K562 (cell line): ENCODE results near the gene ZFPM1. TPM values are rescaled to one million over a fixed set of nuclear protein-coding genes. Genes with fewer than 3 reads are reported as not detected.

ENCODE experiments used
- ATAC-seq: fragments of 200-7000 bp; cut with Tn5 transposase; 3 replicates; pipeline ENCODE4 v1.9.1; 2020; ENCODE audit warnings: moderate library complexity
- BruUV-seq: library from RNA; stranded (reverse); fragments of 400-500 nt; replicated peaks from 2 replicates; lab custom pipeline; 2021; lab: Mats Ljungman, UMichigan
- CTCF ChIA-PET: fragments of 300-600 bp; formaldehyde crosslinking; extraction: SDS; loops from one replicate; lab custom pipeline; 2021; ENCODE audit warnings: low intra/inter-chr PET ratio; lab: Yijun Ruan, JAX
- POLR2A ChIA-PET: fragments of 300-600, 350-650 bp; sonication (Branson Sonifier 250); formaldehyde crosslinking; extraction: SDS; loops from one replicate; lab custom pipeline; 2021; ENCODE audit warnings: antibody characterized with exemption, inconsistent platforms; lab: Yijun Ruan, JAX
- DNase-seq, 4 experiments: peaks; one replicate each; pipeline versions ENCODE4 v3.0.0 to v3.0.0-alpha.2; 2011 to 2018; ENCODE audit warnings: low spot score in 3 of 4, mixed read lengths in 3 of 4; ENCODE audit errors: extremely low read depth in 1 of 4
- FAIRE-seq: peaks from 2 replicates; lab custom pipeline; 2011; peaks lifted over from hg19 to GRCh38; lab: Jason Lieb, UNC
- H2AFZ ChIP-seq: 2 replicates; pipeline ENCODE4 v1.6.0; 2011; ENCODE audit warnings: low read depth, low read length, control low read depth, inconsistent platforms
- H3K27ac ChIP-seq: fragments of 200-600 bp; 3 replicates; pipeline ENCODE4 v1.8.0; 2011; ENCODE audit warnings: low read depth, mild to moderate bottlenecking, control low read depth, inconsistent platforms, low read length, moderate library complexity, mixed read lengths; ENCODE audit errors: extremely low read depth
- H3K27me3 ChIP-seq, 2 experiments: fragments of 300-600 bp in 1 of 2; 2 replicates in 1 of 2; 3 replicates in 1 of 2; pipeline versions ENCODE4 v1.6.0 to v1.8.0; 2011; ENCODE audit warnings: inconsistent platforms in 2 of 2, low read length in 2 of 2, mild to moderate bottlenecking in 1 of 2, mixed read lengths in 1 of 2, moderate library complexity in 1 of 2; ENCODE audit not compliant: control insufficient read depth in 2 of 2, insufficient read depth in 2 of 2
- H3K36me3 ChIP-seq: fragments of 300-600 bp; 3 replicates; pipeline ENCODE4 v1.8.0; 2011; ENCODE audit warnings: mild to moderate bottlenecking, low read length, inconsistent platforms; ENCODE audit not compliant: control insufficient read depth, insufficient read depth
- H3K4me1 ChIP-seq, 2 experiments: fragments of 200-600 bp in 1 of 2; replicated peaks in 1 of 2; 2 replicates in 1 of 2; 3 replicates in 1 of 2; pipeline versions ENCODE4 v1.5.1 to v1.8.0; 2011; ENCODE audit warnings: inconsistent platforms in 2 of 2, low read length in 2 of 2, mild to moderate bottlenecking in 1 of 2, mixed read lengths in 1 of 2, moderate library complexity in 1 of 2; ENCODE audit not compliant: control insufficient read depth in 2 of 2, insufficient read depth in 2 of 2
- H3K4me2 ChIP-seq: 2 replicates; pipeline ENCODE4 v1.6.1; 2011; ENCODE audit warnings: low read length, control low read depth, inconsistent platforms, mixed read lengths; ENCODE audit not compliant: insufficient read depth
- H3K4me3 ChIP-seq: fragments of 200-600 bp; sonication (generic), shearing (Covaris generic); 2 replicates; pipeline ENCODE4 v1.5.1; 2016; ENCODE audit warnings: control low read depth, inconsistent platforms
- H3K79me2 ChIP-seq: fragments of 200-600 bp; 3 replicates; pipeline ENCODE4 v1.8.0; 2011; ENCODE audit warnings: low read length, inconsistent platforms; ENCODE audit not compliant: control insufficient read depth, insufficient read depth
- H3K9ac ChIP-seq, 2 experiments: 2 replicates each; pipeline versions ENCODE4 v1.6.0 to v1.6.1; 2011; ENCODE audit warnings: low read depth in 2 of 2, low read length in 2 of 2, control low read depth in 1 of 2, inconsistent platforms in 1 of 2, mild to moderate bottlenecking in 1 of 2, mixed read lengths in 1 of 2; ENCODE audit not compliant: insufficient read depth in 1 of 2
- H3K9me1 ChIP-seq: one replicate; pipeline ENCODE4 v1.6.0; 2011; ENCODE audit warnings: inconsistent platforms, mild to moderate bottlenecking, low read length, moderate library complexity; ENCODE audit not compliant: control insufficient read depth, insufficient read depth
- H3K9me3 ChIP-seq: replicated peaks from 2 replicates; pipeline ENCODE4 v1.5.1; 2011; ENCODE audit warnings: low read depth, low read length, inconsistent platforms; ENCODE audit not compliant: control insufficient read depth, insufficient read depth
- H4K20me1 ChIP-seq: replicated peaks from 2 replicates; pipeline ENCODE4 v1.6.1; 2011; ENCODE audit warnings: low read length, inconsistent platforms, mixed read lengths; ENCODE audit not compliant: control insufficient read depth, insufficient read depth
- DACH1 ChIP-seq: fragments of 450-650 bp; IDR thresholded peaks from 2 replicates; pipeline ENCODE4 v1.6.1; 2018; ENCODE audit not compliant: partially characterized antibody
- HDGF ChIP-seq: fragments of 450-650 bp; IDR thresholded peaks from 2 replicates; pipeline ENCODE4 v1.6.1; 2016
- OTX1 ChIP-seq: fragments of 450-650 bp; formaldehyde crosslinking; IDR thresholded peaks from 2 replicates; pipeline ENCODE4 v1.4.0; 2022; ENCODE audit warnings: mild to moderate bottlenecking
- SMAD3 ChIP-seq: fragments of 450-650 bp; formaldehyde crosslinking; conservative IDR thresholded peaks from 2 replicates; pipeline ENCODE4 v1.4.0; 2020; ENCODE audit warnings: mild to moderate bottlenecking
- SRF ChIP-seq, 2 experiments: fragments of 250-450, 450-650 bp in 1 of 2; sonication (Bioruptor Pico) in 1 of 2; sonication (generic) in 1 of 2; formaldehyde crosslinking; IDR thresholded peaks; 2 replicates each; pipeline versions ENCODE4 v1.5.0 to v1.5.1; 2020 to 2022; ENCODE audit warnings: mild to moderate bottlenecking in 1 of 2, missing genetic modification reagents in 1 of 2
- ZNF146 ChIP-seq: IDR thresholded peaks from one replicate; pipeline ENCODE4 v1.6.1; 2018; ENCODE audit warnings: missing compliant biosample characterization; ENCODE audit not compliant: unreplicated experiment
- ZNF274 ChIP-seq: IDR thresholded peaks from 2 replicates; pipeline ENCODE4 v1.6.1; 2011; ENCODE audit warnings: low read depth, mild to moderate bottlenecking, low read length, moderate library complexity, borderline replicate concordance
- ZNF445 ChIP-seq: fragments of 250-450 bp; sonication (Bioruptor Pico); IDR thresholded peaks from 2 replicates; pipeline ENCODE4 v1.4.0; 2020; ENCODE audit warnings: low read depth, mild to moderate bottlenecking, moderate library complexity
- WGBS: fragments of 100-300 bp; shearing (Covaris generic); methylation state at CpG from one replicate; pipeline ENCODE4 v1.1.6; 2016; ENCODE audit warnings: low coverage, mixed read lengths; ENCODE audit not compliant: insufficient coverage; ENCODE audit errors: missing lambda C conversion rate; 5-methylcytosine and 5-hydroxymethylcytosine counted together
- in situ Hi-C: fragments of 300-500 bp; cut with MboI; formaldehyde crosslinking; loops from 4 replicates; pipeline ENCODE4 v1.15.0; 2018; ENCODE audit warnings: inconsistent platforms, mixed read lengths
- intact Hi-C: fragments of 100-400 bp; cut with micrococcal nuclease; formaldehyde crosslinking; loops from 2 replicates; pipeline ENCODE4 v1.14.2; 2022
- polyA plus RNA-seq, 8 experiments: library from polyadenylated mRNA; depleted of rRNA in 4 of 8; stranded (reverse) in 5 of 8; unstranded in 3 of 8; fragments of >200 nt; fragmentation: Nextera tagmentation in 2 of 8; fragmentation: Illumina TruSeq in 1 of 8; extraction: Ambion mirVana in 2 of 8; extraction: Trizol in 1 of 8; gene quantifications; 2 replicates each; pipeline versions ENCODE4 v1.2.1 to v1.2.3, GENCODE V29; 2011 to 2014; ENCODE audit warnings: inconsistent platforms in 1 of 8, missing spikeins in 1 of 8
- total RNA-seq, 7 experiments: library from RNA; depleted of rRNA in 6 of 7; stranded (reverse); fragments of >200 nt in 6 of 7; fragmentation: Illumina TruSeq in 2 of 7; extraction: Trizol in 2 of 7; gene quantifications; 2 replicates each; pipeline versions ENCODE4 v1.2.1 to v1.2.3, GENCODE V29; 2011 to 2021; ENCODE audit warnings: low replicate concordance in 1 of 7
- TF ChIP-seq, protein P1 (sequence below): fragments of 450-650 bp; IDR thresholded peaks from 2 replicates; pipeline ENCODE4 v1.7.1; 2018; ENCODE audit warnings: mild to moderate bottlenecking, low read depth; ENCODE audit not compliant: partially characterized antibody
- TF ChIP-seq, protein P2 (sequence below): fragments of 450-650 bp; IDR thresholded peaks from 2 replicates; pipeline ENCODE4 v1.6.1; 2016; ENCODE audit warnings: borderline replicate concordance
- TF ChIP-seq, protein P3 (sequence below): sonication (generic); formaldehyde crosslinking; IDR thresholded peaks from 2 replicates; pipeline ENCODE4 v1.8.1; 2023; ENCODE audit warnings: mild to moderate bottlenecking, missing genetic modification reagents
- TF ChIP-seq, protein P4 (sequence below): fragments of 250-450 bp; sonication (Bioruptor Pico); IDR thresholded peaks from 2 replicates; pipeline ENCODE4 v1.4.0; 2020; ENCODE audit warnings: mild to moderate bottlenecking, moderate library complexity

ZFPM1 gene
- total and polyA plus RNA-seq, 9 of the 15 experiments (the other 6 are each of a cell fraction or from before 2014, with no cell fraction given), result 0.03 to 35.9 (median 1.4) TPM

DNA sequence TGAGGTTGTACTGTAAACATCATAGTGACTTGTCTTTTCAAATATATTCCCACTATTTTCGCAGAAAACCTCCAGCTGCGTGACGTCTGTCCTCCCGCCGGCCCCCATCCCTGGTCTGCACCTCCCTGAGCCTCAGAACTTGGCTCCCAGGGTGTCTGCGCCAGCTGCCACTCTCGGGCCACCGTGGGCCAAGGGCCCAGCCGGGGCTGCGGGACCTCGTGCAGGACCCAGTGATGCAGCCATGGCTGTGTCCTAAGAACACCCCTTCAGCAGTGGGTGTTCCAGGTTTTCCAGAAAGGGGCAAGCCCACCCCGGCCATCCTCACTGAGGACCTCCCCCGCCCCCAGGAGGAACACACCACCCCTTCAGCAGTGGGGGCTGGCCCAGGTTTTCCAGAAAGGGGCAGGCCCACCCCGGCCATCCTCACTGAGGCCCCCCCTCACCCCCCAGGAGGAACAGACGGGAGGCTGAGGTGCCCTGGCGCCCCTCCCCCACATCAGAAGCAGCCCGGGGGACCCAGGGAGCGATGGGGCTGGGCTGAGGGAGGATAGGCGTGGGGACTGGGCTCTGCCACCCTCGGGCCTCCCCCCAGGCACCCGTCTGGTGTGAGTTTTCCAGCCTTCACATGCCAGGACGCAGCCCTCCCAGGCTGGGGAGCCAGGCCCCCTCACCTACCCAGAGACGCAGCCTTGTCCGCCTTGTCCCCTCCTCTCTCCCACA, 12.2 kb upstream of the ZFPM1 start:
- ChIA-PET POLR2A (interaction anchor here (0.9 kb wide), 1 partner anchor 91 kb away, joined by 3 read pairs; no protein-coding TSS in a partner anchor), CTCF (interaction anchor here (0.6 to 4.9 kb wide), 2 partner anchors 86 to 124 kb away, joined by 3 to 108 read pairs; no protein-coding TSS in a partner anchor)
- BruUV-seq, result no TSS peak
- no peaks in the 10 kb centered on the region for H3K79me2 ChIP-seq
- H3K36me3 ChIP-seq, result no peaks in the 10 kb centered on the region
- no peak overlapping the region for H3K4me3 ChIP-seq
- H3K4me2 ChIP-seq, result no peak overlapping the region
- H3K27ac ChIP-seq, result no peak overlapping the region
- H3K9ac ChIP-seq, result no peak overlapping the region
- FAIRE-seq (no peak), ATAC-seq (no peak), DNase-seq (no peak)
- H3K4me1 ChIP-seq, result peaks cover 0 to 89% of the 10 kb centered on the region in 2 experiments; a peak in 3 of 5 replicates
- WGBS, result 21% methylated on average over 15 of the region's 24 CpGs
- H3K9me1 ChIP-seq, result no peaks in the 10 kb centered on the region
- in situ Hi-C loops (loop anchor here (10.0 kb wide), 1 partner anchor 84 kb away; no protein-coding TSS in a partner anchor), intact Hi-C loops (no loop called here)
- H4K20me1 ChIP-seq, result peaks cover 4% of the 10 kb centered on the region; the same call in 1 of the 2 replicates
- no peaks in the 10 kb centered on the region for H3K9me3 ChIP-seq
- no peak overlapping the region for H2AFZ ChIP-seq
- peaks cover 4 to 24% of the 10 kb centered on the region in 2 experiments; a peak in 3 of 5 replicates for H3K27me3 ChIP-seq
- TF ChIP-seq ZNF146 (CRISPR knock-in tag), result no peak
- no peak for TF ChIP-seq OTX1 (CRISPR knock-in tag)
- TF ChIP-seq, protein P1, sequence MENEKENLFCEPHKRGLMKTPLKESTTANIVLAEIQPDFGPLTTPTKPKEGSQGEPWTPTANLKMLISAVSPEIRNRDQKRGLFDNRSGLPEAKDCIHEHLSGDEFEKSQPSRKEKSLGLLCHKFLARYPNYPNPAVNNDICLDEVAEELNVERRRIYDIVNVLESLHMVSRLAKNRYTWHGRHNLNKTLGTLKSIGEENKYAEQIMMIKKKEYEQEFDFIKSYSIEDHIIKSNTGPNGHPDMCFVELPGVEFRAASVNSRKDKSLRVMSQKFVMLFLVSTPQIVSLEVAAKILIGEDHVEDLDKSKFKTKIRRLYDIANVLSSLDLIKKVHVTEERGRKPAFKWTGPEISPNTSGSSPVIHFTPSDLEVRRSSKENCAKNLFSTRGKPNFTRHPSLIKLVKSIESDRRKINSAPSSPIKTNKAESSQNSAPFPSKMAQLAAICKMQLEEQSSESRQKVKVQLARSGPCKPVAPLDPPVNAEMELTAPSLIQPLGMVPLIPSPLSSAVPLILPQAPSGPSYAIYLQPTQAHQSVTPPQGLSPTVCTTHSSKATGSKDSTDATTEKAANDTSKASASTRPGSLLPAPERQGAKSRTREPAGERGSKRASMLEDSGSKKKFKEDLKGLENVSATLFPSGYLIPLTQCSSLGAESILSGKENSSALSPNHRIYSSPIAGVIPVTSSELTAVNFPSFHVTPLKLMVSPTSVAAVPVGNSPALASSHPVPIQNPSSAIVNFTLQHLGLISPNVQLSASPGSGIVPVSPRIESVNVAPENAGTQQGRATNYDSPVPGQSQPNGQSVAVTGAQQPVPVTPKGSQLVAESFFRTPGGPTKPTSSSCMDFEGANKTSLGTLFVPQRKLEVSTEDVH, result no peak
- TF ChIP-seq, protein P2, sequence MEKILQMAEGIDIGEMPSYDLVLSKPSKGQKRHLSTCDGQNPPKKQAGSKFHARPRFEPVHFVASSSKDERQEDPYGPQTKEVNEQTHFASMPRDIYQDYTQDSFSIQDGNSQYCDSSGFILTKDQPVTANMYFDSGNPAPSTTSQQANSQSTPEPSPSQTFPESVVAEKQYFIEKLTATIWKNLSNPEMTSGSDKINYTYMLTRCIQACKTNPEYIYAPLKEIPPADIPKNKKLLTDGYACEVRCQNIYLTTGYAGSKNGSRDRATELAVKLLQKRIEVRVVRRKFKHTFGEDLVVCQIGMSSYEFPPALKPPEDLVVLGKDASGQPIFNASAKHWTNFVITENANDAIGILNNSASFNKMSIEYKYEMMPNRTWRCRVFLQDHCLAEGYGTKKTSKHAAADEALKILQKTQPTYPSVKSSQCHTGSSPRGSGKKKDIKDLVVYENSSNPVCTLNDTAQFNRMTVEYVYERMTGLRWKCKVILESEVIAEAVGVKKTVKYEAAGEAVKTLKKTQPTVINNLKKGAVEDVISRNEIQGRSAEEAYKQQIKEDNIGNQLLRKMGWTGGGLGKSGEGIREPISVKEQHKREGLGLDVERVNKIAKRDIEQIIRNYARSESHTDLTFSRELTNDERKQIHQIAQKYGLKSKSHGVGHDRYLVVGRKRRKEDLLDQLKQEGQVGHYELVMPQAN, result no peak
- TF ChIP-seq, protein P3, sequence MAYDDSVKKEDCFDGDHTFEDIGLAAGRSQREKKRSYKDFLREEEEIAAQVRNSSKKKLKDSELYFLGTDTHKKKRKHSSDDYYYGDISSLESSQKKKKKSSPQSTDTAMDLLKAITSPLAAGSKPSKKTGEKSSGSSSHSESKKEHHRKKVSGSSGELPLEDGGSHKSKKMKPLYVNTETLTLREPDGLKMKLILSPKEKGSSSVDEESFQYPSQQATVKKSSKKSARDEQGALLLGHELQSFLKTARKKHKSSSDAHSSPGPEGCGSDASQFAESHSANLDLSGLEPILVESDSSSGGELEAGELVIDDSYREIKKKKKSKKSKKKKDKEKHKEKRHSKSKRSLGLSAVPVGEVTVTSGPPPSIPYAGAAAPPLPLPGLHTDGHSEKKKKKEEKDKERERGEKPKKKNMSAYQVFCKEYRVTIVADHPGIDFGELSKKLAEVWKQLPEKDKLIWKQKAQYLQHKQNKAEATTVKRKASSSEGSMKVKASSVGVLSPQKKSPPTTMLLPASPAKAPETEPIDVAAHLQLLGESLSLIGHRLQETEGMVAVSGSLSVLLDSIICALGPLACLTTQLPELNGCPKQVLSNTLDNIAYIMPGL (CRISPR knock-in tag), result no peak
- no peak for TF ChIP-seq ZNF274
- TF ChIP-seq, protein P4, sequence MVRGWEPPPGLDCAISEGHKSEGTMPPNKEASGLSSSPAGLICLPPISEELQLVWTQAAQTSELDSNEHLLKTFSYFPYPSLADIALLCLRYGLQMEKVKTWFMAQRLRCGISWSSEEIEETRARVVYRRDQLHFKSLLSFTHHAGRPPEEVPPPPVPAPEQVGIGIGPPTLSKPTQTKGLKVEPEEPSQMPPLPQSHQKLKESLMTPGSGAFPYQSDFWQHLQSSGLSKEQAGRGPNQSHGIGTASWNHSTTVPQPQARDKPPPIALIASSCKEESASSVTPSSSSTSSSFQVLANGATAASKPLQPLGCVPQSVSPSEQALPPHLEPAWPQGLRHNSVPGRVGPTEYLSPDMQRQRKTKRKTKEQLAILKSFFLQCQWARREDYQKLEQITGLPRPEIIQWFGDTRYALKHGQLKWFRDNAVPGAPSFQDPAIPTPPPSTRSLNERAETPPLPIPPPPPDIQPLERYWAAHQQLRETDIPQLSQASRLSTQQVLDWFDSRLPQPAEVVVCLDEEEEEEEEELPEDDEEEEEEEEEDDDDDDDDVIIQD (CRISPR knock-in tag), result no peak
- TF ChIP-seq ZNF445 (CRISPR knock-in tag), result no peak
- TF ChIP-seq DACH1, result no peak
- TF ChIP-seq HDGF, result no peak
- no peak for TF ChIP-seq SMAD3 (CRISPR knock-in tag)
- TF ChIP-seq SRF (CRISPR knock-in tag; IDR thresholded peaks at IDR 0.05), result no peak
